HuH-7.5 (cell line): Measurements from ENCODE around the gene TFF1.
A peak's percentile ranks its signal among the peaks of the same experiment; 100 is the strongest.
"Not testable (repeated sequence)": the region's sequence is repeated elsewhere in the genome, so short reads cannot be mapped to it uniquely, and the experiment has no call there.

Experiments
- DNase-seq: peaks from one replicate; pipeline ENCODE4 v3.0.0; 2011; ENCODE audit warnings: low spot score

The TFF1 gene

DNA sequence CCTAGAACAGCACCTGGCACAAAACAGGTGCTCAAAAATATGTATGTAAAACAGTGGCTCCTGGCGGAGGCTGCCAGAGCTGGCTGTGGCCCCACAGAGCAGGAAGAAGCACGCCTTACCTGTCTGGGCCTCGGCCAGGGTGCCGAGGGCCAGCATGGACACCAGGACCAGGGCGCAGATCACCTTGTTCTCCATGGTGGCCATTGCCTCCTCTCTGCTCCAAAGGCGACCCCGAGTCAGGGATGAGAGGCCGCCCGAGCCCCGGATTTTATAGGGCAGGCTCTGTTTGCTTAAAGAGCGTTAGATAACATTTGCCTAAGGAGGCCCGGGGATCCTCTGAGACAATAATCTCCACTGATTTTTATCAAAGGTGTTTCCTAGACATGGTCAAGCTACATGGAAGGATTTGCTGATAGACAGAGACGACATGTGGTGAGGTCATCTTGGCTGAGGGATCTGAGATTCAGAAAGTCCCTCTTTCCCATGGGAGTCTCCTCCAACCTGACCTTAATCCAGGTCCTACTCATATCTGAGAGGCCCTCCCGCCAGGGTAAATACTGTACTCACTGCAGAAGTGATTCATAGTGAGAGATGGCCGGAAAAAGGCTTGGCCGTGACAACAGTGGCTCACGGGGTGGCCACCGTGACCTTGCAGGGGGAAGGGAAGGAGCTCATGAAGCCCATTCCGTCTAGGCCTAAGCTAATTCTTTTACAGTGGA, at the start of gene TFF1:
TSS of gene TFF1 (minus strand) at position 244 of the 719 bp plus-strand sequence. CDS start at position 204, 40 bp downstream.
- DNase-seq, result peak; percentile 62

- no peak for DNase-seq
These were observed 48.8 kb upstream of the TFF1 start for GRCh38 chr21:42414928-42415769.

- no peak for DNase-seq
These were observed 48.2 kb upstream of the TFF1 start for GRCh38 chr21:42414553-42414927.

DNA sequence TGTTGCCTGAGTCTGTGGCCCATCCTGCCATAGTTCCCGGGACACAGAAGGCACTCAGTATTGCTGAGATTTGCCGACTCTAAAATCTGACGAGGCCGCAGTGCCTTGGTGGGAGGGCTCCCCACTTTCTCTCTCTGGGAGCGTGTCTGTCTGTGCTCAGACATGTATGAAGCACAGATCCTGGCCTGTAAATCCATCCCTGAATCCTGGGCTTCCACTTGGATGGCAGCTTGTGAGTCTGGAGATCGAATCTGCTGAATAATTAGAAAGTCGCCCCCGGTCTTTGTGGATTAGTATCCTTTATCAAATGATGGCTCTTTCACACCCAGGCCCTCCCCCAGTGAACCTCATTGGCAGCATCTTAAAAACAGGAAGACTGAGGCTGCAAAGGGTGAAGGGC, 47.7 kb upstream of the TFF1 start:
- no peak for DNase-seq

DNA sequence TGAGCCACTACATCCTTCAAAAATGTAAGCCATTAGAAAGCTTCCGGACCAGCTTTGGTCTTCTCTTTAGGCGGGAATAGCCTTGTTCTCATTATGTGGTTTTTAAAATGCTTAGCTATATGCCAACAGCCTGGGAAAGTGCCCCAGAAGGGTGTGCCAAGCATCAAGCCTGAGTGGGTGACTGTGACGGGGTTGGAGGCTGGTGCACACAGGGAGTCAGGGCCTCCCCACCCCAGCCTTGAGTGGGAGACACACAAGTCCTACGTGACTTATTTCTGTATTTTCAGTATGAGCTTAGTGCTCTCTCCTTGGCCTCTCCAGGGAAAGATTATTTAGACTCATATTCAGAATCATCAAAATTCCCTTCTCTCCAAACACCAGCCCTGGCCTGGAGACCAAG, 47.2 kb upstream of the TFF1 start:
- DNase-seq, result no peak

GRCh38 chr21:42413093-42413492, 46.8 kb upstream of the TFF1 start:
- DNase-seq, result no peak

- DNase-seq, result no peak
These were observed 46.2 kb upstream of the TFF1 start for GRCh38 chr21:42412636-42412933.

- DNase-seq, result no peak
These were observed 45.7 kb upstream of the TFF1 start for GRCh38 chr21:42411891-42412635.

DNA sequence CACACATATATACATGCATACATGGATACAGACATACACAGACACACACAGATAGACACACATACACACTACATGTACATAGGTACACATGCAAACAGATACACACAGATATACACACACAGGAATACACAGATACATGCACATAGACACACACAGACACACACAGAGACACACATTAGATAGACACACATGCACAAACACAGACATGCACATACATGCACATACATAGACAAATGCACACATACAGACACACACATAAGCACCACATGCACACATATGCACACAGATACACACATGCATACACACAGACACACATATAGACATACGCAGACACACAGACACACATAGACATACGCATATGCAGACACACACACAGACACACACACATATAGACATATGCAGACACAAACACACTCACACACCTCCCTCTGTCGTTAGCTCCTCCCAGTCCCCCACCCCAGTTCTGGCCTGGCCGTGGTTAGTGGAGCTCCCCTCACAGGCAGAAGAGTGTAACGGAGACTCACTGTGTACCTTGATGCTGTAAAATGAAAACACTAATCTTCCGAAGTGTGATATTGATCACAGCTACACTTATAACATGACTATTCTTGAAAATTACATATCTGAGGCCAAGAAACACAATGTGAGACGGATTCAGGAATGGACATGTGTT, 45.0 kb upstream of the TFF1 start:
- no peak for DNase-seq

- DNase-seq, result no peak
These were observed 43.0 kb upstream of the TFF1 start for GRCh38 chr21:42409366-42409765.

- not testable (repeated sequence) for DNase-seq
These were observed 42.4 kb upstream of the TFF1 start for GRCh38 chr21:42408718-42409117.

DNA sequence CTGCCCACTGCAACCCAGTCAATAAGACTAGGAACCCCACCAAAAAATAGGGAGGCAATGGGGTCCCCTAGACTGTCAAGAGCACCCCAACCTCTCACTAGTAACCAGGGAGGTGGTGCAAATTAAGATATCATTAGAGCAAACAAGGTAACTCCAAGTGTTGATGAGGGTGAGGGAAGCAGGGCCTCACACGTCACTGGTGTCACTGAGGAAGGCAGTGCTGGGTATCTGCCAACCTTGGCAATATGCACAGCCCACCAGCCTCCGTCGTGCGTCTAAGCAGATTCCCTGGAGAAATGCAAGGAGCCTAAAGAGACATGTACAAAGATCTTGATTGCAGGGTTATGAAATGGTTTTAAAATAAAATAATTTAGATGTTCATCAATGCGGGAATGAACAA, 41.1 kb upstream of the TFF1 start:
- no peak for DNase-seq

DNA sequence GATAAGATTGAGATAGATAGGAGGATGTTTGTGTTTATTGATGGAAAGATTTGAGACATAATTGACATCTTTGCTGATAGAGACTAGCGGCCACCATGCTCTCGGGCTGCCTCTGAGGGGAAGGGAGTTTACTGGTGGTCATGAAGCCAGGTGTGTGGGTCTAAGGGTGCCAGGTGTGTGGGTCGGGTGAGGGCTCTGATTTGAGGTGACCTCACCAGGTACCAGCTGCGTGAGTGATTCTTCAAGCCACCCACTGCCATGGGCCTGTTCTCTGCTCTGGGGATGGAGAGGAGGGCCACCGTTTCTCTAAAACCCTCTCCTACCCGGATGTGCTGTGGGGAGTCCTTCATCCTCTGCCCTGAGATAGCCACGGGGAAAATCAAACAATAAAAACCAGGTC, 40.5 kb upstream of the TFF1 start:
- DNase-seq, result no peak

- no peak for DNase-seq
These were observed 39.9 kb upstream of the TFF1 start for GRCh38 chr21:42406201-42406621.

DNA sequence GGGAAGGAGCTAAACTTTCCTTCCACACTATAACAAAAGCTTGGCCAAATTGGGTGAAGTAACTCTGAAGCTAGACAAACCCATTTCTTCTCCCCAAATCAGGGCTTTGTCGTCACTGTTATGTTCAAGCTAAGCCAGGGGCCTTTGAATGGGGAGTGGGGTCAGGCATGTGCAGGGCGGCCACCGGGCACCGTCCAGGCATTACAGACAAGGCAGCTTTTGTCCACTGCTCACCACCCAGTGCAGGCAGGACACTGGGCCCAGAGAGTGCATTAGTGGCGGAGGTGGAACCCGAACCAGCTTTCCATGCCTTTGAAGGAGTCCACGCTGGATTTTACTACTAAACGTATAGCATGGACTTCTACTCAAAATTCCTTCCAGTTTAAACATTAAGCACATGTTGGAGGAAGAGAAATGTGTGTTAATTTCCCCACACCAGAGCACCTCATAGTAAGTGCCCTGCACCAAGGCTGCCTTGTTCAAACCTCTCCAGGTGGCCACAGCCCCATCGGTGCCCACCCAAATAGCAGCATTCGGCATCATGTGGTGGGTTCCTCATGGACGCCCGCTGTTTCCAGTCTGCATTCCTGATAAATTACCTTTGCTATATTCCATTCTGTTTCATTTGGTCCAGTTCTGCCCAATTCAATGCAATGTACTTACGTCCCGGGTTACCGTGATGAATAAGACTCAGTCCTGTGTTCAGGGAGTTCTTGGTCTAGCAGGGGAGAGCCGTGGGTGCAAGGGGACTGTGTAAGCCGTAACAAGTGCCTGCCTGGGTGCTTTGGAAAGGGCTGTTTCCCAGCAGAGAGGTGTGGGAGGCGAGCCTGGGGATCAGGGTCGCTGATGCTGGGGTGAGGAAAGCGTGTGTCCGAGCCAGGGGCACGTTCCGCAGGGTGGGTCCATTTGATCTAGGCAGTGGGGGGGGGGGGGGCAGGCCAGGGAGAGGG, 39.0 kb upstream of the TFF1 start:
- DNase-seq, result no peak

DNA sequence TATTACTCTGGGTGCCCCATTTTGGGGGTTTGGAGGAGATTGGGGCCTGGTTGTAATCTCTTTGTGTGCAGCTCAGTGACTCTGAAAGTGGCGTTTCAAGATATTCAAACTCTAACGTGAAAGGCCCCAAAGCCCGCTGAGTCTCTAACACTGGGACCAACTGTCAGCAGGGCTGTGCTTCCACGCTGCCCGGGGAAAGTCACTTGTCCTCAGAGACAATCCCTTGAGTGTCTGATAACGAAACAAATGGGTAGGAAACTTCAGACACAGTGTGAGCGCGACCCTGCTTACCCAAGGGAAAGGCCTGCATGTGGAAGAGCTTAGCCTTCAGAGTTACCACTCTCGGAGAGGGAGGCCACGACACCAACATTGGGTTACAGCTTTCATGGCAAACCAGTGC, 38.2 kb upstream of the TFF1 start:
- no peak for DNase-seq

DNA sequence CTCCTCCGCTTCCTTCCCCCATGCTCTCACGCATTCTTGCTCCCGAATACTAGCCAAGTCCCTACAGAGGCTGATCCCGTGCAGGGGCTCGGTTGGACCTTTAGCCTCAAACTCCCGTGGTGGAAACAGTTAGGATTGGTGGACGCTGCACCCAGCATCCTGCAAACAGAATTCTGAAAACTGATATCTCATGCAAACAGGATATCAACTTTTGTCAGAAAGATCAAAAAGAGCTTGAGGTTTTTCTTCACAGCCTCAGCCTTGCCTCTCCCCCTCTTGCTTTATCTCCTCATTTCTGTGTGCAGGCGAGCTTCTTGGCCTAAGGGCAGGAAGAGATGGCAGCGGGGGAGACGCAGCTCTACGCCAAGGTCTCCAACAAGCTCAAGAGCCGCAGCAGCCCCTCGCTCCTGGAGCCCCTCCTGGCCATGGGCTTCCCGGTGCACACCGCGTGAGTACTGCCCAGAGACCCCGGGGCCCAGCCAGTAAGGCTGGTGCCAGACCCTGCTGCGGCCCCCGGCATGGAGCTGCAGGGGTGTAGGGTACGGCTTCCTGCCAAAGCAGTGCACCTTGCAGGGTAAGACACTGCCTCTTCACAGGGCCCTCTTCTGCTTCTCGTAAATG, 37.4 kb upstream of the TFF1 start, which contains the start of gene UBASH3A:
TSS of gene UBASH3A (plus strand) at position 292 of the 621 bp plus-strand sequence. CDS start at position 336, 44 bp downstream.
- no peak for DNase-seq

DNA sequence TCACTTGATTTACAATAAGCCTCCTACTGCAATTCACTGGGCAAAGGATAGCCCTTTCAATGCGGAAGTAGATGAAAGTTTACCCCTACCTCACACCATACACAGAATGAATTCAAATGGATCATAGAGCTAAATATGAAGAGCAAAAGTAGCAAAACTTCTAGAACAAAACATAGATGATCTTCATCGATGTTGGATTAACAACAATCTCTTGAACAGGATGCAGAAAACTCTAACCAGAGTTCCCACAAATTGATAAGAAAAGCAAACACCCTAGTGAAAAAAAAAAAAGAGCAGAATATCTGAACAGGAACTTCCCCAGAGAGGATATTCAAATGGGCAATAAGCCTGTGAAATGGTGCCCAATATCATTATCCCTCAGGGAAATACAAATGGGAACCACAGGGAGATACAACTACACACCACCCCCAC, 35.5 kb upstream of the TFF1 start:
- no peak for DNase-seq

DNA sequence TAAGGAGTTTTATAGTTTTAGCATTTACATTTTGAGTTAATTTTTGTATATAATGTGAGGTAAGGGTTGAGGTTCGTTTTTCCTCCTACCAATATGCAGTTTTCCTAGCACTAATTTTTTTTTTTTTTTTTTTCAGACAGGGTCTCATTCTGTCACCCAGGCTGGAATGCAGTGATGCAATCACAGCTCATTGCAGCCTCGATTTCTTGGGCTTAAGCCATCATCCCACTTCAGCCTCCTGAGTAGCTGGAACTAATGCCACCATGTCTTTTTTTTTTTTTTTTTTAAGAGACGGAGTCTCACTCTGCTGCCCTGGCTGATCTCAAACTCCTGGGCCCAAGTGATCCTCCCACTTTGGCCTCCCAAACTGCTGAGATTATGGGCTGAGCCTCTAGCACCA, 34.8 kb upstream of the TFF1 start:
- no peak for DNase-seq

- no peak for DNase-seq
These were observed 34.2 kb upstream of the TFF1 start for GRCh38 chr21:42400525-42400924.
